ENCODE results near the gene VTI1B. TPM values are rescaled to one million over a fixed set of nuclear protein-coding genes. Genes with fewer than 3 reads are reported as not detected.

The VTI1B gene
- total and polyA plus RNA-seq, 10 of the 15 experiments (the other 5 are each of a cell fraction or from before 2014, with no cell fraction given): 15.0 to 117 (median 50.5) TPM

DNA sequence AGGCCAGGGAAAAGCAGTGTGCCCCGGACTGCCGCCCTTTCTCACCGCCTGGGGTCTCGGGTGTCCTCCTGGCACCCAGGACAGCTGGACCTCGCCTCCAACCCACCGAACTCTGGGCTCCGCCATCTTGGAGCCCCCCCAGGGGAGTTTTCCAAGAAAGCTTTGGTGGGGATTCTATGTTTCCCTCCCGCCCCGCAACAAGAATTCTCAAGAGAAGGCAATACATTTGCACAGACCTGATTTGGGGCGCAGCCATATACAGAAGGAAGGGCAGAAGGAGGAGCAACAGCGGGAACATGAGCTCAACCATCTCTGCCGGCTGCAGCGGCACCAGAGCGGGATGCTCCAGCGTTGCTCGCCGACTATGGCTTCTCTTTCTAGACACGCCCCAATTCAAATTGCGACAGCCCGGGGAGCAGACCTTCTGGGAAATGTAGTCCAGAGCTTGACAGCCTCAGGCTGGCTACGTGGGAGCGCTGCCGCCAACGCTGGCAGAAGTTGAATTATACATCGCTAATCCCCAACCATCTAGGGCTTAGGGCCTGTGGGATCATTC lies 21.0 kb upstream of the VTI1B start, which contains the start of gene RDH11:
Gene RDH11 (minus strand): TSS at position 371 of the 556 bp plus-strand sequence. CDS start 61 bp downstream, at position 310.
- Histone ChIP-seq H3K9me3 (replicated peaks; ENCODE audit: control insufficient read depth, insufficient read depth, low read length) (no peaks in the 10 kb centered on the region), H3K4me3 (peak within 1 kb of the TSS; percentile 97), H3K79me2 (ENCODE audit: control insufficient read depth, insufficient read depth, low read length) (peaks cover 22% of the 10 kb centered on the region), H3K27me3 (replicated peaks in 1 of 2; ENCODE audit: control insufficient read depth in 2 of 2, insufficient read depth in 2 of 2, low read length in 1 of 2) (no peaks in the 10 kb centered on the region), H4K20me1 (ENCODE audit: control insufficient read depth, insufficient read depth) (no peaks in the 10 kb centered on the region), H3K4me1 (ENCODE audit: control insufficient read depth, insufficient read depth, low read length) (no peaks in the 10 kb centered on the region), H2AFZ (ENCODE audit: control insufficient read depth, low read depth, low read length) (peak within 1 kb of the TSS; percentile 88), H3K36me3 (ENCODE audit: control insufficient read depth in 2 of 2, insufficient read depth in 2 of 2, low read length in 1 of 2) (peaks cover 2 to 11% of the 10 kb centered on the region in 2 experiments), H3K27ac (ENCODE audit: control insufficient read depth, insufficient read depth) (peak within 1 kb of the TSS; percentile 88), H3K4me2 (ENCODE audit: control insufficient read depth, insufficient read depth) (peak within 1 kb of the TSS; percentile 63), H3K9ac (ENCODE audit: control insufficient read depth, insufficient read depth, low read length) (peak within 1 kb of the TSS; percentile 85)
- peak; percentile 89 for FAIRE-seq
- RAD21 ChIA-PET (ENCODE audit: unreplicated experiment): interaction anchor here (0.9 to 5.3 kb wide), 5 partner anchors 9 to 77 kb away, joined by 3 to 56 read pairs (median 19); no protein-coding TSS in a partner anchor
- SMC1A ChIA-PET (ENCODE audit: uncharacterized antibody, unreplicated experiment): interaction anchor here (0.9 to 5.0 kb wide), 11 partner anchors 8 to 336 kb away, joined by 3 to 26 read pairs (median 7); partner anchors contain the start of genes ATP6V1D, EIF2S1, PIGH and VTI1B
- BruUV-seq (replicated peaks): no TSS peak
- POLR2A ChIA-PET: interaction anchor here (0.5 to 7.9 kb wide), 13 partner anchors 8 to 1700 kb away, joined by 3 to 71 read pairs (median 5); partner anchors contain the start of genes PIGH, TMEM229B and VTI1B
- under 1% methylated on average over 24 of the region's 25 CpGs for WGBS (ENCODE audit: insufficient coverage, insufficient replicate concordance, low lambda C conversion rate, missing lambda C conversion rate)
- intact Hi-C loops (cut with micrococcal nuclease; ENCODE audit: unreplicated experiment) (loop anchor here (2.0 kb wide), 1 partner anchor 15 kb away; no protein-coding TSS in a partner anchor), in situ Hi-C loops (cut with MboI) (no loop called here)
- peak; percentile 96 for ATAC-seq
- CTCF ChIA-PET: interaction anchor here (0.6 to 6.3 kb wide), 15 partner anchors 8 to 1093 kb away, joined by 4 to 72 read pairs (median 6); partner anchors contain the start of genes ARG2, ATP6V1D, PIGH and RDH12
- peak; percentile 50 for DNase-seq (ENCODE audit: low read depth, low spot score)
- TF ChIP-seq, protein P1, sequence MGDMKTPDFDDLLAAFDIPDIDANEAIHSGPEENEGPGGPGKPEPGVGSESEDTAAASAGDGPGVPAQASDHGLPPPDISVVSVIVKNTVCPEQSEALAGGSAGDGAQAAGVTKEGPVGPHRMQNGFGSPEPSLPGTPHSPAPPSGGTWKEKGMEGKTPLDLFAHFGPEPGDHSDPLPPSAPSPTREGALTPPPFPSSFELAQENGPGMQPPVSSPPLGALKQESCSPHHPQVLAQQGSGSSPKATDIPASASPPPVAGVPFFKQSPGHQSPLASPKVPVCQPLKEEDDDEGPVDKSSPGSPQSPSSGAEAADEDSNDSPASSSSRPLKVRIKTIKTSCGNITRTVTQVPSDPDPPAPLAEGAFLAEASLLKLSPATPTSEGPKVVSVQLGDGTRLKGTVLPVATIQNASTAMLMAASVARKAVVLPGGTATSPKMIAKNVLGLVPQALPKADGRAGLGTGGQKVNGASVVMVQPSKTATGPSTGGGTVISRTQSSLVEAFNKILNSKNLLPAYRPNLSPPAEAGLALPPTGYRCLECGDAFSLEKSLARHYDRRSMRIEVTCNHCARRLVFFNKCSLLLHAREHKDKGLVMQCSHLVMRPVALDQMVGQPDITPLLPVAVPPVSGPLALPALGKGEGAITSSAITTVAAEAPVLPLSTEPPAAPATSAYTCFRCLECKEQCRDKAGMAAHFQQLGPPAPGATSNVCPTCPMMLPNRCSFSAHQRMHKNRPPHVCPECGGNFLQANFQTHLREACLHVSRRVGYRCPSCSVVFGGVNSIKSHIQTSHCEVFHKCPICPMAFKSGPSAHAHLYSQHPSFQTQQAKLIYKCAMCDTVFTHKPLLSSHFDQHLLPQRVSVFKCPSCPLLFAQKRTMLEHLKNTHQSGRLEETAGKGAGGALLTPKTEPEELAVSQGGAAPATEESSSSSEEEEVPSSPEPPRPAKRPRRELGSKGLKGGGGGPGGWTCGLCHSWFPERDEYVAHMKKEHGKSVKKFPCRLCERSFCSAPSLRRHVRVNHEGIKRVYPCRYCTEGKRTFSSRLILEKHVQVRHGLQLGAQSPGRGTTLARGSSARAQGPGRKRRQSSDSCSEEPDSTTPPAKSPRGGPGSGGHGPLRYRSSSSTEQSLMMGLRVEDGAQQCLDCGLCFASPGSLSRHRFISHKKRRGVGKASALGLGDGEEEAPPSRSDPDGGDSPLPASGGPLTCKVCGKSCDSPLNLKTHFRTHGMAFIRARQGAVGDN (IDR thresholded peaks at IDR 0.05): no peak
- TF ChIP-seq, protein P2, sequence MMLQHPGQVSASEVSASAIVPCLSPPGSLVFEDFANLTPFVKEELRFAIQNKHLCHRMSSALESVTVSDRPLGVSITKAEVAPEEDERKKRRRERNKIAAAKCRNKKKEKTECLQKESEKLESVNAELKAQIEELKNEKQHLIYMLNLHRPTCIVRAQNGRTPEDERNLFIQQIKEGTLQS (IDR thresholded peaks at IDR 0.05; ENCODE audit: borderline replicate concordance, extremely low read depth, low read depth, low read length): no peak
- TF ChIP-seq, protein P3, sequence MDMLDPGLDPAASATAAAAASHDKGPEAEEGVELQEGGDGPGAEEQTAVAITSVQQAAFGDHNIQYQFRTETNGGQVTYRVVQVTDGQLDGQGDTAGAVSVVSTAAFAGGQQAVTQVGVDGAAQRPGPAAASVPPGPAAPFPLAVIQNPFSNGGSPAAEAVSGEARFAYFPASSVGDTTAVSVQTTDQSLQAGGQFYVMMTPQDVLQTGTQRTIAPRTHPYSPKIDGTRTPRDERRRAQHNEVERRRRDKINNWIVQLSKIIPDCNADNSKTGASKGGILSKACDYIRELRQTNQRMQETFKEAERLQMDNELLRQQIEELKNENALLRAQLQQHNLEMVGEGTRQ (IDR thresholded peaks at IDR 0.05; ENCODE audit: borderline replicate concordance, low read depth, low read length): no peak
- TF ChIP-seq, protein P4, sequence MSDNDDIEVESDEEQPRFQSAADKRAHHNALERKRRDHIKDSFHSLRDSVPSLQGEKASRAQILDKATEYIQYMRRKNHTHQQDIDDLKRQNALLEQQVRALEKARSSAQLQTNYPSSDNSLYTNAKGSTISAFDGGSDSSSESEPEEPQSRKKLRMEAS (IDR thresholded peaks at IDR 0.05; ENCODE audit: low read depth, low read length): no peak
- TF ChIP-seq MEF2A (IDR thresholded peaks at IDR 0.05; ENCODE audit: insufficient read depth, low read depth, low read length): no peak
- no peak for TF ChIP-seq POLR2AphosphoS2 (IDR thresholded peaks at IDR 0.05; ENCODE audit: low read depth, low read length)
- no peak for TF ChIP-seq CHD4 (IDR thresholded peaks at IDR 0.05)
- no peak for TF ChIP-seq TBL1XR1 (IDR thresholded peaks at IDR 0.05; ENCODE audit: low read depth, low read length)
- no peak for TF ChIP-seq FOXK2 (IDR thresholded peaks at IDR 0.05)
- no peak for TF ChIP-seq KDM1A (IDR thresholded peaks at IDR 0.05; ENCODE audit: borderline replicate concordance)
- TF ChIP-seq BRCA1 (IDR thresholded peaks at IDR 0.05; ENCODE audit: low read depth, low read length): no peak
- TF ChIP-seq STAT3 (IDR thresholded peaks at IDR 0.05; ENCODE audit: low read depth, low read length): no peak
- TF ChIP-seq NFYB (IDR thresholded peaks at IDR 0.05; ENCODE audit: insufficient read depth, low read depth, low read length): no peak
- no peak for TF ChIP-seq NR2C1 (IDR thresholded peaks at IDR 0.05)
- no peak for TF ChIP-seq EZH2 (IDR thresholded peaks at IDR 0.05; ENCODE audit: borderline replicate concordance, control insufficient read depth, low read depth, low read length)
- TF ChIP-seq BACH1 (IDR thresholded peaks at IDR 0.05; ENCODE audit: borderline replicate concordance): peak; percentile 42; the same call in 1 of the 2 replicates
- no peak for TF ChIP-seq ZNF207 (IDR thresholded peaks at IDR 0.05; ENCODE audit: borderline replicate concordance)
- peak; percentile 58; the same call in 1 of the 2 replicates for TF ChIP-seq MXI1 (IDR thresholded peaks at IDR 0.05; ENCODE audit: low read depth, low read length)
- TF ChIP-seq TCF12 (IDR thresholded peaks at IDR 0.05; ENCODE audit: low read depth, low read length): 0 out of 2 replicates have a peak, but pooled peaks have one; percentile 13

Measured in GM12878 (cell line).